Stomach (tissue), 4 donors: ENCODE data around the gene CIC.
"Not testable (repeated sequence)": the region's sequence is repeated elsewhere in the genome, so short reads cannot be mapped to it uniquely, and the experiment has no call there.

Experiments used
- POLR2A ChIP-seq, 4 donors: fragments of 450-650 bp; IDR thresholded peaks; one replicate each; pipeline ENCODE4 v1.6.1; 2016; ENCODE audit warnings: antibody characterized with exemption in 4 of 4, control low read depth in 2 of 4, mild to moderate bottlenecking in 1 of 4, moderate library complexity in 1 of 4
- TF ChIP-seq, protein P1 (sequence below), 7 experiments: fragments of 450-650 bp in 4 of 7; fragments of 200-600 bp in 3 of 7; sonication (generic) in 3 of 7; IDR thresholded peaks; one replicate each; pipeline ENCODE4 v1.5.1; 2016 to 2019; ENCODE audit warnings: antibody characterized with exemption in 7 of 7, control low read depth in 2 of 7, mild to moderate bottlenecking in 1 of 7

DNA sequence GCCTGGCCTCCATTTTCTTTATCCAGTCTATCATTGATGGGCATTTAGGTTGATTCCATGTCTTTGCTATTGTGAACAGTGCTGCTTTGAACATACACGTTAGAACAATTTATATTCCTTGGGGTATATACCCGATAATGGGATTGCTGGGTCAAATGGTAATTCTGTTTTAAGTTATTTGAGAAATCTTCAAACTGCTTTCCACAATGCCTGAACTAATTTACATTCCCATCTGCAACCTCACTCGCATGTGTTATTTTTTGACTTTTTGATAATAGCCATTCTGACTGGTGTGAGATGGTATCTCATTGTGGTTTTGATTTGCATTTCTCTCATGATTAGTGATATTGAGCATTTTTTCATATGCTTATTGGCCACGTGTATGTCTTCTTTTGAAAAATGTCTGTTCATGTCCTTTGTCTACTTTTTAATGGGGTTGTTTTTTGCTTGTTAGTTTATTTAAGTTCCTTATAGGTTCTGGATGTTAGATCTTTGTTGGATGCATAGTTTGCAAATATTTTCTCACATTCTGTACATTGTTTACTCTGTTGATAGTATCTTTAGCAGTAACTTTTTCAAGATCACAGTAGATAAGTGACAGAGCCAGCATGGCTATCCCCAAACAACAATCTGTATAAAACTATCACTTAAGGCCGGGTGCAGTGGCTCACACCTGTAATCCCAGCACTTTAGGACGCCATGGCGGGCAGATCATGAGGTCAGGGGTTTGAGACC lies 70.2 kb downstream of the CIC start:
- TF ChIP-seq, protein P1, sequence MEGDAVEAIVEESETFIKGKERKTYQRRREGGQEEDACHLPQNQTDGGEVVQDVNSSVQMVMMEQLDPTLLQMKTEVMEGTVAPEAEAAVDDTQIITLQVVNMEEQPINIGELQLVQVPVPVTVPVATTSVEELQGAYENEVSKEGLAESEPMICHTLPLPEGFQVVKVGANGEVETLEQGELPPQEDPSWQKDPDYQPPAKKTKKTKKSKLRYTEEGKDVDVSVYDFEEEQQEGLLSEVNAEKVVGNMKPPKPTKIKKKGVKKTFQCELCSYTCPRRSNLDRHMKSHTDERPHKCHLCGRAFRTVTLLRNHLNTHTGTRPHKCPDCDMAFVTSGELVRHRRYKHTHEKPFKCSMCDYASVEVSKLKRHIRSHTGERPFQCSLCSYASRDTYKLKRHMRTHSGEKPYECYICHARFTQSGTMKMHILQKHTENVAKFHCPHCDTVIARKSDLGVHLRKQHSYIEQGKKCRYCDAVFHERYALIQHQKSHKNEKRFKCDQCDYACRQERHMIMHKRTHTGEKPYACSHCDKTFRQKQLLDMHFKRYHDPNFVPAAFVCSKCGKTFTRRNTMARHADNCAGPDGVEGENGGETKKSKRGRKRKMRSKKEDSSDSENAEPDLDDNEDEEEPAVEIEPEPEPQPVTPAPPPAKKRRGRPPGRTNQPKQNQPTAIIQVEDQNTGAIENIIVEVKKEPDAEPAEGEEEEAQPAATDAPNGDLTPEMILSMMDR (IDR thresholded peaks at IDR 0.05): not testable (repeated sequence)
- TF ChIP-seq POLR2A (IDR thresholded peaks at IDR 0.05): not testable (repeated sequence)
